SK-N-SH treated with all-trans-retinoic acid at 6 μM for 48 hours (cell line): ENCODE data around the gene AXIN2.

ENCODE experiments used
- ATAC-seq: fragments of 200-7000 bp; cut with Tn5 transposase; 3 replicates; pipeline ENCODE4 v1.9.1; 2020; ENCODE audit warnings: mild to moderate bottlenecking, moderate library complexity
- ARNTL ChIP-seq: fragments of 450-650 bp; formaldehyde crosslinking; IDR thresholded peaks from 2 replicates; pipeline ENCODE4 v1.5.0; 2020; ENCODE audit warnings: low read depth, mild to moderate bottlenecking, moderate library complexity, borderline replicate concordance
- BACH2 ChIP-seq: fragments of 250-450 bp; sonication (Bioruptor Pico); IDR thresholded peaks from 2 replicates; pipeline ENCODE4 v1.9.0; 2021; ENCODE audit warnings: mild to moderate bottlenecking, borderline replicate concordance
- CSDC2 ChIP-seq: fragments of 250-450 bp; sonication (Bioruptor Pico); IDR thresholded peaks from 2 replicates; pipeline ENCODE4 v1.5.0; 2020; ENCODE audit warnings: mild to moderate bottlenecking, moderate library complexity
- GLIS3 ChIP-seq: fragments of 250-450 bp; sonication (Bioruptor Pico); IDR thresholded peaks from 2 replicates; pipeline ENCODE4 v1.5.0; 2020; ENCODE audit warnings: mild to moderate bottlenecking, moderate library complexity
- ISL1 ChIP-seq: fragments of 250-450 bp; sonication (Bioruptor Pico); IDR thresholded peaks from 2 replicates; pipeline ENCODE4 v2.1.2; 2022; ENCODE audit warnings: mild to moderate bottlenecking, moderate library complexity
- OSR1 ChIP-seq: fragments of 250-450 bp; sonication (Bioruptor Pico); IDR thresholded peaks from 2 replicates; pipeline ENCODE4 v1.8.0; 2022; ENCODE audit warnings: moderate library complexity, mild to moderate bottlenecking, inconsistent platforms
- RARB ChIP-seq: fragments of 250-450 bp; sonication (Bioruptor Pico); IDR thresholded peaks from 2 replicates; pipeline ENCODE4 v1.8.0; 2021; ENCODE audit warnings: mild to moderate bottlenecking, moderate library complexity
- SNAI2 ChIP-seq: fragments of 250-450 bp; sonication (Bioruptor Pico); IDR thresholded peaks from 2 replicates; pipeline ENCODE4 v1.5.0; 2020; ENCODE audit warnings: mild to moderate bottlenecking, moderate library complexity
- TCF4 ChIP-seq: fragments of 250-450 bp; sonication (Bioruptor Pico); IDR thresholded peaks from 2 replicates; pipeline ENCODE4 v1.8.0; 2021; ENCODE audit warnings: mild to moderate bottlenecking, moderate library complexity, borderline replicate concordance
- TOX ChIP-seq: fragments of 250-450 bp; sonication (Bioruptor Pico); IDR thresholded peaks from 2 replicates; pipeline ENCODE4 v1.8.0; 2021; ENCODE audit warnings: mild to moderate bottlenecking, moderate library complexity, borderline replicate concordance
- ZC3H10 ChIP-seq: fragments of 250-450 bp; sonication (Bioruptor Pico); IDR thresholded peaks from 2 replicates; pipeline ENCODE4 v1.5.1; 2021; ENCODE audit warnings: mild to moderate bottlenecking, moderate library complexity
- ZFP3 ChIP-seq: fragments of 250-450 bp; sonication (Bioruptor Pico); IDR thresholded peaks from 2 replicates; pipeline ENCODE4 v1.5.0; 2020; ENCODE audit warnings: mild to moderate bottlenecking, moderate library complexity
- ZFP30 ChIP-seq: fragments of 450-650 bp; formaldehyde crosslinking; IDR thresholded peaks from 2 replicates; pipeline ENCODE4 v1.5.0; 2022; ENCODE audit warnings: mild to moderate bottlenecking, moderate library complexity
- ZNF565 ChIP-seq: fragments of 450-650 bp; formaldehyde crosslinking; conservative IDR thresholded peaks from 2 replicates; pipeline ENCODE4 v1.5.0; 2020; ENCODE audit warnings: low read depth, mild to moderate bottlenecking, moderate library complexity
- ZNF8 ChIP-seq: fragments of 450-650 bp; formaldehyde crosslinking; IDR thresholded peaks from 2 replicates; pipeline ENCODE4 v1.5.0; 2020; ENCODE audit warnings: mild to moderate bottlenecking, moderate library complexity
- TF ChIP-seq, protein P1 (sequence below): fragments of 250-450 bp; sonication (Bioruptor Pico); IDR thresholded peaks from 2 replicates; pipeline ENCODE4 v1.5.0; 2020; ENCODE audit warnings: mild to moderate bottlenecking, moderate library complexity
- TF ChIP-seq, protein P2 (sequence below): fragments of 250-450 bp; sonication (Bioruptor Pico); IDR thresholded peaks from 2 replicates; pipeline ENCODE4 v1.8.0; 2021; ENCODE audit warnings: low read depth, mild to moderate bottlenecking, moderate library complexity, borderline replicate concordance
- TF ChIP-seq, protein P3 (sequence below): fragments of 250-450 bp; sonication (Bioruptor Pico); IDR thresholded peaks from 2 replicates; pipeline ENCODE4 v1.8.0; 2020; ENCODE audit warnings: mild to moderate bottlenecking, moderate library complexity, borderline replicate concordance
- TF ChIP-seq, protein P4 (sequence below): fragments of 250-450 bp; sonication (Bioruptor Pico); IDR thresholded peaks from 2 replicates; pipeline ENCODE4 v1.5.1; 2020; ENCODE audit warnings: low read depth, mild to moderate bottlenecking, moderate library complexity
- TF ChIP-seq, protein P5 (sequence below): fragments of 250-450 bp; sonication (Bioruptor Pico); IDR thresholded peaks from 2 replicates; pipeline ENCODE4 v1.5.1; 2021; ENCODE audit warnings: mild to moderate bottlenecking, moderate library complexity

Gene AXIN2

DNA sequence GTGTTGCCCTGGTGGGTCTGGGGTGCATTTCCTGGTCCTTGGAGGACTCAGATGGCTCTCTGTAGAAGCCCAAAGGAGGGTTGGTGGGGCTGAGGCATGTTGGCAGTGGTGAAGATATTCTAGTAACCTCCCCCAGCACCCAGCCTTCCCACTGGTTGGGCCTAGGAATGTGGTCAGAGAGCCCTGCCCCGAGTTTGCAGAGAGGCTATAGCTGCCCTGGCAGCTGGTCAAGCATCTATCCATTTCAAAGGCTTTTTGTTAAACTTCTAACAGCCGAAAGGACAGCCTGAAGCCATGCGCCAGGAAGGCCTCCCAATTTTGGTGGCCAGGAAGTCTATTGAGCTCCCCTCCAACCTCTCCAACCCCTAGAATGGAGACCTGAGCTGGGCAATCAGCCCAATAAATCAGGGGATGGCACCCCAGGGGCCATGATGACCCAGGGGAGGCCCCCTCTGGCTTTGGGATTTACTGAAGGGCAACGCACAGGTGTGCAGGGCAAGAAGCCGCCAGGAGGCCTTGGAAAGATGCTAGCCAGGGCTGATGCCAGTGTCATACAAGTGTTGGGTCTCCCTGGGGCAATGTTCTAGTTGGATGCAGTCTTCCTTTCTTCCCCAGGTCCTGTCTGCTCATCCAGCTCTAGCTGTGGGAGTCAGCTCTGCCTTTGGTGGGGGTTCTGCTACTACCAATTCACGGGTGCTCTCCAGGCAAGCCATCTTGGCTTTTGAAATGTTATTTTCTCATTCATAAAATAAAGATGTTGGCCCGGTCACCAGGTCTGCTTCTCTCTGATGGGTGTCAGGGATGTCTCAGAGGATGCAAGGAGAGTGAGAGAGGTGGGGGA, 30.9 kb upstream of the AXIN2 start:
- no peak for ATAC-seq

DNA sequence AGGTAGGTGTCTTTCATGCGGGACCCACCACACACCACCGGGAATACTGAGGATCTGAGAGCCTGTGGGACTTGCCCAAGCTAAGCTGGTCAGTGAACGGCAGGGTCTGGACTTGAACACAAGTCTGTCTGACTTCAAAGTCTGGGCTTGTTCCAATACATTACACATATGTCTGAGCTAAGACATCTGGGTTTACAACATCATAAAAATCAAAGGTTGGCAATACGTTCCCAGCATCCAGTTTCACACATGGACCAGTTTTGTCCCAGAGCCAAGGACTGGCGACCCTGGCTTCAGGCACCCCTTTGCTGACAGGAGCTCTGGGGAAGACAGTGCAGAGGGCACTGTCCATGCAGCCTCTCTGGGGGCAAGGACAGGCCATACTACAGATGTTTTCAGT, 27.9 kb upstream of the AXIN2 start:
- no peak; the same call in 2 of the 3 replicates for ATAC-seq

More for the DNA sequence above, 30.9 kb upstream of the AXIN2 start:
- TF ChIP-seq OSR1, result no peak
- TF ChIP-seq, protein P1, sequence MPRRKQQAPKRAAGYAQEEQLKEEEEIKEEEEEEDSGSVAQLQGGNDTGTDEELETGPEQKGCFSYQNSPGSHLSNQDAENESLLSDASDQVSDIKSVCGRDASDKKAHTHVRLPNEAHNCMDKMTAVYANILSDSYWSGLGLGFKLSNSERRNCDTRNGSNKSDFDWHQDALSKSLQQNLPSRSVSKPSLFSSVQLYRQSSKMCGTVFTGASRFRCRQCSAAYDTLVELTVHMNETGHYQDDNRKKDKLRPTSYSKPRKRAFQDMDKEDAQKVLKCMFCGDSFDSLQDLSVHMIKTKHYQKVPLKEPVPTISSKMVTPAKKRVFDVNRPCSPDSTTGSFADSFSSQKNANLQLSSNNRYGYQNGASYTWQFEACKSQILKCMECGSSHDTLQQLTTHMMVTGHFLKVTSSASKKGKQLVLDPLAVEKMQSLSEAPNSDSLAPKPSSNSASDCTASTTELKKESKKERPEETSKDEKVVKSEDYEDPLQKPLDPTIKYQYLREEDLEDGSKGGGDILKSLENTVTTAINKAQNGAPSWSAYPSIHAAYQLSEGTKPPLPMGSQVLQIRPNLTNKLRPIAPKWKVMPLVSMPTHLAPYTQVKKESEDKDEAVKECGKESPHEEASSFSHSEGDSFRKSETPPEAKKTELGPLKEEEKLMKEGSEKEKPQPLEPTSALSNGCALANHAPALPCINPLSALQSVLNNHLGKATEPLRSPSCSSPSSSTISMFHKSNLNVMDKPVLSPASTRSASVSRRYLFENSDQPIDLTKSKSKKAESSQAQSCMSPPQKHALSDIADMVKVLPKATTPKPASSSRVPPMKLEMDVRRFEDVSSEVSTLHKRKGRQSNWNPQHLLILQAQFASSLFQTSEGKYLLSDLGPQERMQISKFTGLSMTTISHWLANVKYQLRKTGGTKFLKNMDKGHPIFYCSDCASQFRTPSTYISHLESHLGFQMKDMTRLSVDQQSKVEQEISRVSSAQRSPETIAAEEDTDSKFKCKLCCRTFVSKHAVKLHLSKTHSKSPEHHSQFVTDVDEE, result no peak

DNA sequence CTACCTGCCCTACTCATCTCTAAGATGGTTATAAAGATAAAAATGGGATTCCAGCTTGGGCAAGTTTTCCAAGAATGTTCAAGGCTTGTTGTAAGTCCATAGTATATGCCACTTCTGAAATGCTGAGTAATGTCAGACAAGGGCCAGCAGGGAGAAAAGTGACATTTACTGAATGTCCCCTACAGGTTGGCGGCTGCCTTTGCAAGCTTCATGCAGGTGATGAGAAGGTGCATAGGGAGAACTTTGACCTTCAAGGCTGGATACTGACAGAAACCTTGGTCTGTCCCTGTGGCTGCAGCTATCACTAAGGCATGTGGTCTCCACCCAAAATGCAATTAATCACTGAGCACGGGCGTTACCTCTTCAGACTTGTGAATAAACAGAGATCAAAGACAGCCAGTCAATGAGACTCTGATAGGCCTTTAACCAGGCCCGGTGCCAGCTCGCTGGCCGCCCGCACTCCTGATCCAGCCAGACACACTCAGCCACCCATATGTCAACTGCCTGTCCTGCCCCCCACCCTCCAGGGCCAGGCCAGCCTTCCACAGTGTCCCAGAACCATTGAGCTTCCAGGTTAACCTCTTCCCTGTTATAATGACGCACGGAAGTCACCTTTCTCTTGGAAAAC, 26.8 kb upstream of the AXIN2 start:
- TF ChIP-seq, protein P2, sequence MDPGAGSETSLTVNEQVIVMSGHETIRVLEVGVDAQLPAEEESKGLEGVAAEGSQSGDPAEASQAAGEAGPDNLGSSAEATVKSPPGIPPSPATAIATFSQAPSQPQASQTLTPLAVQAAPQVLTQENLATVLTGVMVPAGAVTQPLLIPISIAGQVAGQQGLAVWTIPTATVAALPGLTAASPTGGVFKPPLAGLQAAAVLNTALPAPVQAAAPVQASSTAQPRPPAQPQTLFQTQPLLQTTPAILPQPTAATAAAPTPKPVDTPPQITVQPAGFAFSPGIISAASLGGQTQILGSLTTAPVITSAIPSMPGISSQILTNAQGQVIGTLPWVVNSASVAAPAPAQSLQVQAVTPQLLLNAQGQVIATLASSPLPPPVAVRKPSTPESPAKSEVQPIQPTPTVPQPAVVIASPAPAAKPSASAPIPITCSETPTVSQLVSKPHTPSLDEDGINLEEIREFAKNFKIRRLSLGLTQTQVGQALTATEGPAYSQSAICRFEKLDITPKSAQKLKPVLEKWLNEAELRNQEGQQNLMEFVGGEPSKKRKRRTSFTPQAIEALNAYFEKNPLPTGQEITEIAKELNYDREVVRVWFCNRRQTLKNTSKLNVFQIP, result no peak
- TF ChIP-seq, protein P3, sequence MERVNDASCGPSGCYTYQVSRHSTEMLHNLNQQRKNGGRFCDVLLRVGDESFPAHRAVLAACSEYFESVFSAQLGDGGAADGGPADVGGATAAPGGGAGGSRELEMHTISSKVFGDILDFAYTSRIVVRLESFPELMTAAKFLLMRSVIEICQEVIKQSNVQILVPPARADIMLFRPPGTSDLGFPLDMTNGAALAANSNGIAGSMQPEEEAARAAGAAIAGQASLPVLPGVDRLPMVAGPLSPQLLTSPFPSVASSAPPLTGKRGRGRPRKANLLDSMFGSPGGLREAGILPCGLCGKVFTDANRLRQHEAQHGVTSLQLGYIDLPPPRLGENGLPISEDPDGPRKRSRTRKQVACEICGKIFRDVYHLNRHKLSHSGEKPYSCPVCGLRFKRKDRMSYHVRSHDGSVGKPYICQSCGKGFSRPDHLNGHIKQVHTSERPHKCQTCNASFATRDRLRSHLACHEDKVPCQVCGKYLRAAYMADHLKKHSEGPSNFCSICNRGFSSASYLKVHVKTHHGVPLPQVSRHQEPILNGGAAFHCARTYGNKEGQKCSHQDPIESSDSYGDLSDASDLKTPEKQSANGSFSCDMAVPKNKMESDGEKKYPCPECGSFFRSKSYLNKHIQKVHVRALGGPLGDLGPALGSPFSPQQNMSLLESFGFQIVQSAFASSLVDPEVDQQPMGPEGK (CRISPR knock-in tag), result no peak
- TF ChIP-seq TOX, result no peak
- no peak for TF ChIP-seq TCF4 (CRISPR knock-in tag)
- TF ChIP-seq ZFP30 (CRISPR knock-in tag), result no peak
- TF ChIP-seq ARNTL (CRISPR knock-in tag), result no peak
- TF ChIP-seq RARB, result no peak
- TF ChIP-seq, protein P4, sequence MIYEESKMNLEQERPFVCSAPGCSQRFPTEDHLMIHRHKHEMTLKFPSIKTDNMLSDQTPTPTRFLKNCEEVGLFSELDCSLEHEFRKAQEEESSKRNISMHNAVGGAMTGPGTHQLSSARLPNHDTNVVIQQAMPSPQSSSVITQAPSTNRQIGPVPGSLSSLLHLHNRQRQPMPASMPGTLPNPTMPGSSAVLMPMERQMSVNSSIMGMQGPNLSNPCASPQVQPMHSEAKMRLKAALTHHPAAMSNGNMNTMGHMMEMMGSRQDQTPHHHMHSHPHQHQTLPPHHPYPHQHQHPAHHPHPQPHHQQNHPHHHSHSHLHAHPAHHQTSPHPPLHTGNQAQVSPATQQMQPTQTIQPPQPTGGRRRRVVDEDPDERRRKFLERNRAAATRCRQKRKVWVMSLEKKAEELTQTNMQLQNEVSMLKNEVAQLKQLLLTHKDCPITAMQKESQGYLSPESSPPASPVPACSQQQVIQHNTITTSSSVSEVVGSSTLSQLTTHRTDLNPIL (CRISPR knock-in tag), result no peak
- no peak for TF ChIP-seq GLIS3 (CRISPR knock-in tag)
- TF ChIP-seq ZFP3 (CRISPR knock-in tag), result no peak
- no peak for TF ChIP-seq CSDC2 (CRISPR knock-in tag)
- TF ChIP-seq, protein P5, sequence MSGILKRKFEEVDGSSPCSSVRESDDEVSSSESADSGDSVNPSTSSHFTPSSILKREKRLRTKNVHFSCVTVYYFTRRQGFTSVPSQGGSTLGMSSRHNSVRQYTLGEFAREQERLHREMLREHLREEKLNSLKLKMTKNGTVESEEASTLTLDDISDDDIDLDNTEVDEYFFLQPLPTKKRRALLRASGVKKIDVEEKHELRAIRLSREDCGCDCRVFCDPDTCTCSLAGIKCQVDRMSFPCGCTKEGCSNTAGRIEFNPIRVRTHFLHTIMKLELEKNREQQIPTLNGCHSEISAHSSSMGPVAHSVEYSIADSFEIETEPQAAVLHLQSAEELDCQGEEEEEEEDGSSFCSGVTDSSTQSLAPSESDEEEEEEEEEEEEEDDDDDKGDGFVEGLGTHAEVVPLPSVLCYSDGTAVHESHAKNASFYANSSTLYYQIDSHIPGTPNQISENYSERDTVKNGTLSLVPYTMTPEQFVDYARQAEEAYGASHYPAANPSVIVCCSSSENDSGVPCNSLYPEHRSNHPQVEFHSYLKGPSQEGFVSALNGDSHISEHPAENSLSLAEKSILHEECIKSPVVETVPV (CRISPR knock-in tag), result no peak
- ATAC-seq, result no peak

More for the DNA sequence above, 27.9 kb upstream of the AXIN2 start:
- TF ChIP-seq, protein P3 (CRISPR knock-in tag), result no peak
- no peak for TF ChIP-seq GLIS3 (CRISPR knock-in tag)
- no peak for TF ChIP-seq ZNF8
- no peak for TF ChIP-seq ZNF565
- TF ChIP-seq ZC3H10 (CRISPR knock-in tag), result no peak
- no peak for TF ChIP-seq SNAI2 (CRISPR knock-in tag)
- TF ChIP-seq RARB, result no peak
- no peak for TF ChIP-seq BACH2 (CRISPR knock-in tag)
- no peak for TF ChIP-seq ISL1
- TF ChIP-seq, protein P2, result no peak
- TF ChIP-seq CSDC2 (CRISPR knock-in tag), result no peak
- TF ChIP-seq TCF4 (CRISPR knock-in tag), result no peak
